Stomach smooth muscle (tissue), 2 donors: ENCODE data around the gene CHRNB4.
"Not testable (repeated sequence)": the region's sequence is repeated elsewhere in the genome, so short reads cannot be mapped to it uniquely, and the experiment has no call there.

Source experiments
- H3K27ac ChIP-seq: one replicate; pipeline ENCODE4 v1.7.0; 2013; ENCODE audit warnings: mild to moderate bottlenecking, low read length, inconsistent platforms
- H3K27me3 ChIP-seq, 2 donors: one replicate each; pipeline ENCODE4 v1.7.0; 2013; ENCODE audit warnings: low read length in 2 of 2; ENCODE audit not compliant: insufficient read depth in 2 of 2, control insufficient read depth in 1 of 2
- H3K36me3 ChIP-seq, 2 donors: one replicate each; pipeline ENCODE4 v1.7.0; 2013; ENCODE audit warnings: low read length in 2 of 2; ENCODE audit not compliant: control insufficient read depth in 2 of 2, insufficient read depth in 2 of 2
- H3K4me1 ChIP-seq: one replicate; pipeline ENCODE4 v1.7.0; 2013; ENCODE audit warnings: low read length; ENCODE audit not compliant: control insufficient read depth, insufficient read depth
- H3K4me3 ChIP-seq, 2 donors: one replicate each; pipeline ENCODE4 v1.7.0; 2013; ENCODE audit warnings: low read length in 2 of 2
- H3K9ac ChIP-seq, 2 donors: one replicate each; pipeline ENCODE4 v1.7.0; 2013; ENCODE audit warnings: low read length in 2 of 2, mild to moderate bottlenecking in 1 of 2
- H3K9me3 ChIP-seq, 2 donors: one replicate each; pipeline ENCODE4 v1.7.0; 2013; ENCODE audit warnings: low read length in 2 of 2; ENCODE audit not compliant: control insufficient read depth in 2 of 2
- donor health status: healthy.
- donor health status: Pancreatic carcinoma.

The CHRNB4 gene

GRCh38 chr15:78614021-78614420 lies 27.0 kb downstream of the CHRNB4 start:
- peaks cover 12% of the 10 kb centered on the region for H3K4me1 ChIP-seq
- peaks cover 0 to 3% of the 10 kb centered on the region in 2 donors for H3K36me3 ChIP-seq
- H3K27me3 ChIP-seq = peaks cover 0 to 2% of the 10 kb centered on the region in 2 donors

GRCh38 chr15:78609551-78609950 lies 31.5 kb downstream of the CHRNB4 start:
- H3K36me3 ChIP-seq, H3K9ac ChIP-seq, H3K9me3 ChIP-seq, H3K27me3 ChIP-seq, H3K4me1 ChIP-seq, H3K27ac ChIP-seq, H3K4me3 ChIP-seq: not testable (repeated sequence)

More at GRCh38 chr15:78614021-78614420, 27.0 kb downstream of the CHRNB4 start:
- no peak overlapping the region for H3K27ac ChIP-seq
- no peaks in the 10 kb centered on the region for H3K9me3 ChIP-seq
- H3K9ac ChIP-seq = no peak overlapping the region
- H3K4me3 ChIP-seq = no peak overlapping the region

GRCh38 chr15:78605680-78606079 lies 35.3 kb downstream of the CHRNB4 start:
- Histone ChIP-seq H3K9ac (no peak overlapping the region), H3K27me3 (no peaks in the 10 kb centered on the region), H3K27ac (no peak overlapping the region), H3K4me3 (no peak overlapping the region), H3K9me3 (no peaks in the 10 kb centered on the region), H3K36me3 (peaks cover 3 to 8% of the 10 kb centered on the region in 2 donors), H3K4me1 (no peaks in the 10 kb centered on the region)

GRCh38 chr15:78605201-78605600 lies 35.8 kb downstream of the CHRNB4 start:
- H3K4me1 ChIP-seq = no peaks in the 10 kb centered on the region
- no peak overlapping the region for H3K9ac ChIP-seq
- H3K4me3 ChIP-seq = no peak overlapping the region
- no peak overlapping the region for H3K27ac ChIP-seq
- H3K27me3 ChIP-seq = no peaks in the 10 kb centered on the region
- peaks cover 3 to 8% of the 10 kb centered on the region in 2 donors for H3K36me3 ChIP-seq
- no peaks in the 10 kb centered on the region for H3K9me3 ChIP-seq

GRCh38 chr15:78604420-78604819 lies 36.6 kb downstream of the CHRNB4 start:
- no peak overlapping the region for H3K27ac ChIP-seq
- no peak overlapping the region for H3K9ac ChIP-seq
- H3K9me3 ChIP-seq = no peaks in the 10 kb centered on the region
- peaks cover 3 to 8% of the 10 kb centered on the region in 2 donors for H3K36me3 ChIP-seq
- H3K27me3 ChIP-seq = no peaks in the 10 kb centered on the region
- H3K4me3 ChIP-seq = no peak overlapping the region
- H3K4me1 ChIP-seq = no peaks in the 10 kb centered on the region

- H3K9me3 ChIP-seq = no peaks in the 10 kb centered on the region
- no peaks in the 10 kb centered on the region for H3K27me3 ChIP-seq
- H3K9ac ChIP-seq = no peak overlapping the region
- H3K36me3 ChIP-seq = peaks cover 3 to 8% of the 10 kb centered on the region in 2 donors
- H3K4me1 ChIP-seq = no peaks in the 10 kb centered on the region
- no peak overlapping the region for H3K27ac ChIP-seq
- no peak overlapping the region for H3K4me3 ChIP-seq
These were observed 37.5 kb downstream of the CHRNB4 start for GRCh38 chr15:78603467-78603866.

- H3K9me3 ChIP-seq = no peaks in the 10 kb centered on the region
- H3K27ac ChIP-seq = no peak overlapping the region
- peaks cover 3 to 12% of the 10 kb centered on the region in 2 donors for H3K36me3 ChIP-seq
- H3K9ac ChIP-seq = no peak overlapping the region
- no peaks in the 10 kb centered on the region for H3K4me1 ChIP-seq
- H3K4me3 ChIP-seq = no peak overlapping the region
- no peaks in the 10 kb centered on the region for H3K27me3 ChIP-seq
These were observed 41.8 kb downstream of the CHRNB4 start for GRCh38 chr15:78599189-78599588.

GRCh38 chr15:78598348-78598747 lies 42.7 kb downstream of the CHRNB4 start:
- H3K27me3 ChIP-seq = no peaks in the 10 kb centered on the region
- H3K36me3 ChIP-seq = peaks cover 3 to 12% of the 10 kb centered on the region in 2 donors

GRCh38 chr15:78597583-78597982 lies 43.4 kb downstream of the CHRNB4 start:
- Histone ChIP-seq H3K4me1 (no peaks in the 10 kb centered on the region), H3K9me3 (no peaks in the 10 kb centered on the region), H3K9ac (no peak overlapping the region), H3K36me3 (peaks cover 3 to 12% of the 10 kb centered on the region in 2 donors), H3K27me3 (no peaks in the 10 kb centered on the region), H3K4me3 (no peak overlapping the region), H3K27ac (no peak overlapping the region)

More at GRCh38 chr15:78598348-78598747, 42.7 kb downstream of the CHRNB4 start:
- Histone ChIP-seq H3K9me3 (no peaks in the 10 kb centered on the region), H3K4me3 (no peak overlapping the region), H3K9ac (no peak overlapping the region), H3K27ac (no peak overlapping the region), H3K4me1 (no peaks in the 10 kb centered on the region)

- no peaks in the 10 kb centered on the region for H3K27me3 ChIP-seq
- H3K27ac ChIP-seq = no peak overlapping the region
- no peaks in the 10 kb centered on the region for H3K4me1 ChIP-seq
- H3K36me3 ChIP-seq = no peaks in the 10 kb centered on the region
- H3K4me3 ChIP-seq = no peak overlapping the region
- H3K9ac ChIP-seq = no peak overlapping the region
- no peaks in the 10 kb centered on the region for H3K9me3 ChIP-seq
These were observed 66.1 kb downstream of the CHRNB4 start for GRCh38 chr15:78574944-78575343.
